LNCAP (cell line): ENCODE measurements around the gene RAB40A.

ENCODE experiments used
- CTCF ChIP-seq: fragments of 450-650 bp; IDR thresholded peaks from 2 replicates; pipeline ENCODE4 v1.5.1; 2017; ENCODE audit warnings: mild to moderate bottlenecking

The RAB40A gene

GRCh38 chrX:103519389-103519788, at the start of gene RAB40A:
TSS of gene RAB40A (minus strand) at chrX:103519489. CDS start at chrX:103500756, 18,733 bp downstream.
- no peak for TF ChIP-seq CTCF

- TF ChIP-seq CTCF, result no peak
These were observed 46.5 kb upstream of the RAB40A start for GRCh38 chrX:103565752-103566151.

- no peak for TF ChIP-seq CTCF
These were observed 45.9 kb upstream of the RAB40A start for GRCh38 chrX:103565197-103565596.

GRCh38 chrX:103562801-103563200, 43.5 kb upstream of the RAB40A start:
- TF ChIP-seq CTCF, result no peak

- TF ChIP-seq CTCF, result no peak
These were observed 41.0 kb upstream of the RAB40A start for GRCh38 chrX:103560256-103560655.

- TF ChIP-seq CTCF, result no peak
These were observed 37.8 kb upstream of the RAB40A start for GRCh38 chrX:103556963-103557612.

- TF ChIP-seq CTCF, result no peak
These were observed 35.6 kb upstream of the RAB40A start for GRCh38 chrX:103554687-103555424.
